Sigmoid colon (tissue), 7 donors: Measurements from ENCODE around the gene RAD51D. TPM values are rescaled to one million over a fixed set of nuclear protein-coding genes. Genes with fewer than 3 reads are reported as not detected.
"Not testable (repeated sequence)": the region's sequence is repeated elsewhere in the genome, so short reads cannot be mapped to it uniquely, and the experiment has no call there.

ENCODE experiments used
- DNase-seq: peaks from one replicate; pipeline ENCODE4 v3.0.0-alpha.2; 2019
- H3K27ac ChIP-seq, 4 donors: fragments of 200-600 bp; sonication (generic); one replicate each; pipeline ENCODE4 v1.5.1; 2016 to 2019; ENCODE audit warnings: mild to moderate bottlenecking in 1 of 4
- H3K27me3 ChIP-seq, 3 donors: fragments of 200-600 bp; sonication (generic); one replicate each; pipeline ENCODE4 v1.5.1; 2019; ENCODE audit warnings: mild to moderate bottlenecking in 1 of 3
- H3K36me3 ChIP-seq, 4 donors: fragments of 200-600 bp; sonication (generic); one replicate each; pipeline ENCODE4 v1.5.1; 2016 to 2019
- H3K4me1 ChIP-seq, 4 donors: fragments of 200-600 bp; sonication (generic); one replicate each; pipeline ENCODE4 v1.5.1; 2017 to 2019
- H3K4me3 ChIP-seq, 4 donors: fragments of 200-600 bp; sonication (generic); one replicate each; pipeline ENCODE4 v1.5.1; 2017 to 2019; ENCODE audit warnings: mild to moderate bottlenecking in 2 of 4, moderate library complexity in 1 of 4
- H3K9me3 ChIP-seq, 4 donors: fragments of 200-600 bp in 3 of 4; sonication (generic) in 3 of 4; one replicate each; pipeline versions ENCODE4 v1.5.1 to v1.6.1; 2013 to 2019
- EP300 ChIP-seq, 4 donors: sonication (generic); formaldehyde crosslinking; IDR thresholded peaks; one replicate each; pipeline ENCODE4 v1.6.1; 2017; ENCODE audit warnings: antibody characterized with exemption in 4 of 4
- POLR2A ChIP-seq, 2 donors: fragments of 450-650 bp; IDR thresholded peaks; one replicate each; pipeline ENCODE4 v1.6.1; 2016; ENCODE audit warnings: antibody characterized with exemption in 2 of 2, mild to moderate bottlenecking in 2 of 2, moderate library complexity in 2 of 2
- POLR2AphosphoS5 ChIP-seq, 4 donors: sonication (generic); formaldehyde crosslinking; IDR thresholded peaks; one replicate each; pipeline ENCODE4 v1.6.1; 2017; ENCODE audit warnings: antibody characterized with exemption in 4 of 4
- WGBS, 2 donors: extraction: QIAGEN DNeasy Blood & Tissue Kit; methylation state at CpG; one replicate each; pipeline ENCODE4 v1.1.7; 2013; 5-methylcytosine and 5-hydroxymethylcytosine counted together
- intact Hi-C: fragments of 100-400 bp; cut with DNase I; formaldehyde crosslinking; loops from one replicate; pipeline ENCODE4 v1.15.1; 2023
- polyA plus RNA-seq, 3 donors: library from polyadenylated mRNA; stranded (reverse); fragments of 200-250 nt; gene quantifications; one replicate each; pipeline ENCODE4 v1.2.3, GENCODE V29; 2013
- total RNA-seq, 4 donors: library from RNA; depleted of rRNA; stranded (reverse); fragments of >200 nt; gene quantifications; one replicate each; pipeline ENCODE4 v1.1.0, GENCODE V29; 2016
- TF ChIP-seq, protein P1 (sequence below), 4 experiments: fragments of 450-650 bp in 3 of 4; fragments of 200-600 bp in 1 of 4; IDR thresholded peaks; one replicate each; pipeline ENCODE4 v1.5.1; 2016 to 2019; ENCODE audit warnings: antibody characterized with exemption in 4 of 4, mild to moderate bottlenecking in 3 of 4, moderate library complexity in 2 of 4
- donor health status: healthy with polysubstance abuse.
- donor health status: Bipolar disorder and iron deficiency.
- donor health status: healthy.

RAD51D gene
- total and polyA plus RNA-seq, 7 donors = 2.8 to 12.6 (median 7.6) TPM

- Histone ChIP-seq H3K27me3 (no peaks in the 10 kb centered on the region), H3K36me3 (no peaks in the 10 kb centered on the region), H3K27ac (no peak overlapping the region), H3K4me1 (no peaks in the 10 kb centered on the region), H3K9me3 (no peaks in the 10 kb centered on the region), H3K4me3 (no peak overlapping the region)
- TF ChIP-seq, protein P1, sequence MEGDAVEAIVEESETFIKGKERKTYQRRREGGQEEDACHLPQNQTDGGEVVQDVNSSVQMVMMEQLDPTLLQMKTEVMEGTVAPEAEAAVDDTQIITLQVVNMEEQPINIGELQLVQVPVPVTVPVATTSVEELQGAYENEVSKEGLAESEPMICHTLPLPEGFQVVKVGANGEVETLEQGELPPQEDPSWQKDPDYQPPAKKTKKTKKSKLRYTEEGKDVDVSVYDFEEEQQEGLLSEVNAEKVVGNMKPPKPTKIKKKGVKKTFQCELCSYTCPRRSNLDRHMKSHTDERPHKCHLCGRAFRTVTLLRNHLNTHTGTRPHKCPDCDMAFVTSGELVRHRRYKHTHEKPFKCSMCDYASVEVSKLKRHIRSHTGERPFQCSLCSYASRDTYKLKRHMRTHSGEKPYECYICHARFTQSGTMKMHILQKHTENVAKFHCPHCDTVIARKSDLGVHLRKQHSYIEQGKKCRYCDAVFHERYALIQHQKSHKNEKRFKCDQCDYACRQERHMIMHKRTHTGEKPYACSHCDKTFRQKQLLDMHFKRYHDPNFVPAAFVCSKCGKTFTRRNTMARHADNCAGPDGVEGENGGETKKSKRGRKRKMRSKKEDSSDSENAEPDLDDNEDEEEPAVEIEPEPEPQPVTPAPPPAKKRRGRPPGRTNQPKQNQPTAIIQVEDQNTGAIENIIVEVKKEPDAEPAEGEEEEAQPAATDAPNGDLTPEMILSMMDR (IDR thresholded peaks at IDR 0.05) = no peak
- TF ChIP-seq EP300 (IDR thresholded peaks at IDR 0.05) (no peak), POLR2AphosphoS5 (IDR thresholded peaks at IDR 0.05) (no peak), POLR2A (IDR thresholded peaks at IDR 0.05) (no peak)
- intact Hi-C loops = no loop called here
- 96% methylated on average over 7 of the region's 7 CpGs for WGBS, 2 donors
- DNase-seq = peak; percentile 22
Observed at GRCh38 chr17:35155246-35155645, 35.6 kb upstream of the RAD51D start.

DNA sequence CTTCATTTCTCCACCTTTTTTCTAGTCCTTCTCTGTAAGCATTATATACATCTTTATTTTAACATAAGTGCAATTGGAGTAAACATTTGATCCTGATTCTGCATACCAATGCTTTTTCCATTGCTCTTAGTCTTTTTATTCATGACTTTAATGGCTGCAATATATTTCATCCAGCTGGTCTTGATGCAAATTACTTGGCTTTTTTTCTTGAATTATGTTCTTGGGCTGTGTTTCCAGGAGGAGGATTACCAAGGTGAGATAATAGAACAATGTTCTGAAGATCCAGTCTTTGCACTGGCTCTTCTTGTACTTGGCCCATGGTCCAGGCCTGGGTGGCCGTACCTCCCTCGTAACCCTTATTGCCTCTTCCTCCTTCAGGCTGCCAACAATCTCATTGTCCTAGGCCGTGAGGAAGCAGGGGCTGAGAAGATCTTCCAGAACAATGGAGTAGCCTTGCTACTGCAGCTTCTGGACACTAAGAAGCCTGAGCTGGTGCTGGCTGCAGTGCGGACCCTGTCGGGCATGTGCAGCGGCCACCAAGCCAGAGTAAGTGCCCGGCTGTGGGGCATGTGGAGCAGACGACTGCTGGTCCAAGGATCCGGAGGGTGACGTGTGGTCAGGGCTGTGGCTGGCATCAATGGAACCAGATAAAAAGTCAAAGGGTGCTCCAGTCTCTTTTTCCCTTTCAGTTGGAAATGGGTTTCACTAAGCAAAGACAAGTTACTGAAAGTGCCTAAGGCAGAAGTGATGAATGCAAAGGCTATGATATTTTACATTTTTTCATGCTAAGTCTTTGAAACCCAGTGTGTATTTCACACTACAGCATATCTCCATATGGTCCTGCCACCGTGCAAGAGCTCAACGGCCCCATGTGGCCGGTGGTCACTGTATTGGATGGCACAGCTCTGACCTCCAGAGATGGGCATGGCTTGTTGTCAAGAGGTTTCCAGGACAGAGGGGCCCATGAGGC, 34.8 kb upstream of the RAD51D start:
- Histone ChIP-seq H3K4me1 (no peaks in the 10 kb centered on the region), H3K36me3 (no peaks in the 10 kb centered on the region), H3K4me3 (no peak overlapping the region), H3K27me3 (no peaks in the 10 kb centered on the region), H3K27ac (no peak overlapping the region), H3K9me3 (no peaks in the 10 kb centered on the region)
- intact Hi-C loops = no loop called here
- WGBS, 2 donors = 89 to 92% methylated on average over 13 of the region's 13 CpGs
- no peak for DNase-seq
- TF ChIP-seq, protein P1 (IDR thresholded peaks at IDR 0.05) = no peak
- TF ChIP-seq EP300 (IDR thresholded peaks at IDR 0.05) (no peak), POLR2AphosphoS5 (IDR thresholded peaks at IDR 0.05) (no peak), POLR2A (IDR thresholded peaks at IDR 0.05) (no peak)

- TF ChIP-seq, protein P1 (IDR thresholded peaks at IDR 0.05) = no peak
- TF ChIP-seq POLR2AphosphoS5 (IDR thresholded peaks at IDR 0.05) (no peak), POLR2A (IDR thresholded peaks at IDR 0.05) (no peak), EP300 (IDR thresholded peaks at IDR 0.05) (no peak)
- Histone ChIP-seq H3K4me1 (no peaks in the 10 kb centered on the region), H3K27ac (no peak overlapping the region), H3K27me3 (no peaks in the 10 kb centered on the region), H3K9me3 (no peaks in the 10 kb centered on the region), H3K4me3 (no peak overlapping the region), H3K36me3 (no peaks in the 10 kb centered on the region)
- DNase-seq = no peak
- WGBS, 2 donors = 54 to 68% methylated on average over 13 of the region's 13 CpGs
- intact Hi-C loops = no loop called here
Observed at GRCh38 chr17:35152421-35153140, 32.9 kb upstream of the RAD51D start.

DNA sequence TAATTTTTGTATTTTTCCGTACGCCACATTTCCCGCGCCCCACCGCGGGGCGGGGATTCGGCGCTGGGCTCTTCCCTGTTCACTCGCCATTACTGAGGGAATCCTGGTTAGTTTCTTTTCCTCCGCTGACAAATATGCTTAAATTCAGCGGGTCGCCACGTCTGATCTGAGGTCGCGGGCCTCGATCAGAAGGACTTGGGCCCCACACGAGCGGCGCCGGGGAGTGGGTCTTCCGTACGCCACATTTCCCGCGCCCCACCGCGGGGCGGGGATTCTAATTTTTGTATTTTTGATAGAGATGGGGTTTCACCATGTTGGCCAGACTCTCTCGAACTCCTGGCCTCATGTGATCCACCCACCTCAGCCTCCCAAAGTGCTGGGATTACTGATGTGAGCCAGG, 31.4 kb upstream of the RAD51D start:
- H3K36me3 ChIP-seq, intact Hi-C loops, DNase-seq, H3K9me3 ChIP-seq, H3K4me1 ChIP-seq, H3K27ac ChIP-seq, H3K4me3 ChIP-seq, H3K27me3 ChIP-seq: not testable (repeated sequence)
- WGBS, 2 donors = 92 to 93% methylated on average over 29 of the region's 29 CpGs

GRCh38 chr17:35149941-35150340, 30.3 kb upstream of the RAD51D start:
- intact Hi-C loops = no loop called here
- DNase-seq = no peak
- Histone ChIP-seq H3K27ac (no peak overlapping the region), H3K4me1 (no peaks in the 10 kb centered on the region), H3K27me3 (no peaks in the 10 kb centered on the region), H3K36me3 (no peaks in the 10 kb centered on the region), H3K4me3 (no peak overlapping the region), H3K9me3 (no peaks in the 10 kb centered on the region)
- TF ChIP-seq POLR2AphosphoS5 (IDR thresholded peaks at IDR 0.05) = no peak
- TF ChIP-seq, protein P1 (IDR thresholded peaks at IDR 0.05) = no peak
- no peak for TF ChIP-seq EP300 (IDR thresholded peaks at IDR 0.05)
- TF ChIP-seq POLR2A (IDR thresholded peaks at IDR 0.05) = no peak
- WGBS, 2 donors = 90 to 94% methylated on average over 11 of the region's 11 CpGs
